Activated T-cell treated with anti-CD3 and anti-CD28 coated beads, Interleukin-2, amount 50 U/mL, for 24 hours (primary cell): ENCODE measurements around the gene FAH.

Experiments
- DNase-seq: peaks from one replicate; pipeline ENCODE4 v3.0.0-alpha.2; 2020
- H3K27ac Mint-ChIP-seq: 2 replicates; pipeline ENCODE4 v1.8.0; 2020; ENCODE audit warnings: mild to moderate bottlenecking, mixed read lengths
- H3K27me3 Mint-ChIP-seq: 2 replicates; pipeline ENCODE4 v1.8.0; 2020; ENCODE audit warnings: mixed read lengths
- H3K36me3 Mint-ChIP-seq: 2 replicates; pipeline ENCODE4 v1.8.0; 2020; ENCODE audit warnings: low read depth, mixed read lengths
- H3K4me1 Mint-ChIP-seq: 2 replicates; pipeline ENCODE4 v1.8.0; 2020; ENCODE audit warnings: low read depth, mixed read lengths
- H3K4me3 Mint-ChIP-seq: 2 replicates; pipeline ENCODE4 v1.8.0; 2020; ENCODE audit warnings: mild to moderate bottlenecking, moderate library complexity, mixed read lengths
- H3K9me3 Mint-ChIP-seq: 2 replicates; pipeline ENCODE4 v1.8.0; 2020; ENCODE audit warnings: mixed read lengths

Gene FAH

GRCh38 chr15:80186066-80186465 lies 33.3 kb downstream of the FAH start:
- Mint-ChIP-seq H3K9me3 (no peaks in the 10 kb centered on the region), H3K27ac (no peak overlapping the region), H3K27me3 (no peaks in the 10 kb centered on the region), H3K4me3 (no peak overlapping the region), H3K36me3 (peaks cover 59% of the 10 kb centered on the region), H3K4me1 (no peaks in the 10 kb centered on the region)
- DNase-seq = no peak

GRCh38 chr15:80186597-80186996 lies 33.8 kb downstream of the FAH start:
- Mint-ChIP-seq H3K9me3 (no peaks in the 10 kb centered on the region), H3K36me3 (peaks cover 55% of the 10 kb centered on the region), H3K4me1 (no peaks in the 10 kb centered on the region), H3K4me3 (no peak overlapping the region), H3K27ac (no peak overlapping the region), H3K27me3 (no peaks in the 10 kb centered on the region)
- DNase-seq = no peak

- no peak overlapping the region for H3K4me3 Mint-ChIP-seq
- peaks cover 43% of the 10 kb centered on the region for H3K36me3 Mint-ChIP-seq
- no peaks in the 10 kb centered on the region for H3K27me3 Mint-ChIP-seq
- no peak overlapping the region for H3K27ac Mint-ChIP-seq
- no peak for DNase-seq
- H3K9me3 Mint-ChIP-seq = no peaks in the 10 kb centered on the region
- no peaks in the 10 kb centered on the region for H3K4me1 Mint-ChIP-seq
Measured at GRCh38 chr15:80188251-80188650, 35.5 kb downstream of the FAH start.

- Mint-ChIP-seq H3K9me3 (no peaks in the 10 kb centered on the region), H3K4me3 (no peak overlapping the region), H3K4me1 (no peaks in the 10 kb centered on the region), H3K27me3 (no peaks in the 10 kb centered on the region), H3K27ac (no peak overlapping the region), H3K36me3 (peaks cover 18% of the 10 kb centered on the region)
- DNase-seq = no peak
Measured at GRCh38 chr15:80191198-80191597, 38.4 kb downstream of the FAH start.

GRCh38 chr15:80191897-80192595 lies 39.2 kb downstream of the FAH start:
- Mint-ChIP-seq H3K9me3 (no peaks in the 10 kb centered on the region), H3K27me3 (no peaks in the 10 kb centered on the region), H3K36me3 (peaks cover 9% of the 10 kb centered on the region), H3K27ac (no peak overlapping the region), H3K4me3 (no peak overlapping the region), H3K4me1 (no peaks in the 10 kb centered on the region)
- DNase-seq = no peak

- no peak for DNase-seq
- no peak overlapping the region for H3K4me3 Mint-ChIP-seq
- no peak overlapping the region for H3K27ac Mint-ChIP-seq
- no peaks in the 10 kb centered on the region for H3K4me1 Mint-ChIP-seq
- no peaks in the 10 kb centered on the region for H3K9me3 Mint-ChIP-seq
- H3K27me3 Mint-ChIP-seq = no peaks in the 10 kb centered on the region
- no peaks in the 10 kb centered on the region for H3K36me3 Mint-ChIP-seq
Measured at GRCh38 chr15:80194186-80194585, 41.4 kb downstream of the FAH start.

- Mint-ChIP-seq H3K4me1 (no peaks in the 10 kb centered on the region), H3K27me3 (no peaks in the 10 kb centered on the region), H3K36me3 (no peaks in the 10 kb centered on the region), H3K4me3 (no peak overlapping the region), H3K9me3 (no peaks in the 10 kb centered on the region), H3K27ac (no peak overlapping the region)
- DNase-seq = no peak
Measured at GRCh38 chr15:80194914-80195313, 42.1 kb downstream of the FAH start.

- H3K27ac Mint-ChIP-seq = no peak overlapping the region
Measured at GRCh38 chr15:80199366-80199765, 46.6 kb downstream of the FAH start.

GRCh38 chr15:80199869-80200268 lies 47.1 kb downstream of the FAH start:
- Mint-ChIP-seq H3K27ac (no peak overlapping the region), H3K36me3 (no peaks in the 10 kb centered on the region), H3K9me3 (no peaks in the 10 kb centered on the region), H3K4me1 (no peaks in the 10 kb centered on the region), H3K4me3 (no peak overlapping the region), H3K27me3 (peaks cover 10% of the 10 kb centered on the region)
- DNase-seq = no peak

More at GRCh38 chr15:80199366-80199765, 46.6 kb downstream of the FAH start:
- DNase-seq = no peak
- Mint-ChIP-seq H3K27me3 (peaks cover 9% of the 10 kb centered on the region), H3K36me3 (no peaks in the 10 kb centered on the region), H3K9me3 (no peaks in the 10 kb centered on the region), H3K4me3 (no peak overlapping the region), H3K4me1 (no peaks in the 10 kb centered on the region)

- no peak for DNase-seq
- Mint-ChIP-seq H3K4me3 (no peak overlapping the region), H3K27ac (no peak overlapping the region), H3K4me1 (no peaks in the 10 kb centered on the region), H3K27me3 (peaks cover 10% of the 10 kb centered on the region), H3K9me3 (no peaks in the 10 kb centered on the region), H3K36me3 (no peaks in the 10 kb centered on the region)
Measured at GRCh38 chr15:80201256-80202015, 48.6 kb downstream of the FAH start.

GRCh38 chr15:80202016-80202315 lies 49.2 kb downstream of the FAH start:
- Mint-ChIP-seq H3K27me3 (peaks cover 15% of the 10 kb centered on the region), H3K27ac (no peak overlapping the region), H3K4me1 (no peaks in the 10 kb centered on the region), H3K4me3 (no peak overlapping the region), H3K9me3 (no peaks in the 10 kb centered on the region), H3K36me3 (no peaks in the 10 kb centered on the region)
- no peak for DNase-seq

- no peak for DNase-seq
- Mint-ChIP-seq H3K9me3 (no peaks in the 10 kb centered on the region), H3K4me3 (no peak overlapping the region), H3K27ac (no peak overlapping the region), H3K4me1 (no peaks in the 10 kb centered on the region), H3K36me3 (no peaks in the 10 kb centered on the region), H3K27me3 (peaks cover 22% of the 10 kb centered on the region)
Measured at GRCh38 chr15:80202641-80203360, 50.0 kb downstream of the FAH start.

GRCh38 chr15:80203361-80203885 lies 50.6 kb downstream of the FAH start:
- Mint-ChIP-seq H3K9me3 (no peaks in the 10 kb centered on the region), H3K4me1 (no peaks in the 10 kb centered on the region), H3K27ac (no peak overlapping the region), H3K27me3 (peaks cover 25% of the 10 kb centered on the region), H3K4me3 (no peak overlapping the region), H3K36me3 (no peaks in the 10 kb centered on the region)
- DNase-seq = no peak

GRCh38 chr15:80204231-80204630 lies 51.4 kb downstream of the FAH start:
- Mint-ChIP-seq H3K4me3 (no peak overlapping the region), H3K4me1 (no peaks in the 10 kb centered on the region), H3K27me3 (peaks cover 26% of the 10 kb centered on the region), H3K36me3 (no peaks in the 10 kb centered on the region), H3K9me3 (no peaks in the 10 kb centered on the region), H3K27ac (no peak overlapping the region)
- DNase-seq = no peak

- Mint-ChIP-seq H3K27me3 (peaks cover 33% of the 10 kb centered on the region), H3K4me3 (no peak overlapping the region), H3K9me3 (no peaks in the 10 kb centered on the region), H3K27ac (no peak overlapping the region), H3K4me1 (no peaks in the 10 kb centered on the region), H3K36me3 (no peaks in the 10 kb centered on the region)
- DNase-seq = no peak
Measured at GRCh38 chr15:80207887-80208286, 55.1 kb downstream of the FAH start.
